ENCODE data around the gene SFRP5. TPM values are rescaled to one million over a fixed set of nuclear protein-coding genes. Genes with fewer than 3 reads are reported as not detected.

SFRP5 gene
- total and polyA plus RNA-seq, 2 of the 13 experiments (the other 11 are each of a cell fraction or from before 2014, with no cell fraction given): 0.32 to 1.7 TPM

DNA sequence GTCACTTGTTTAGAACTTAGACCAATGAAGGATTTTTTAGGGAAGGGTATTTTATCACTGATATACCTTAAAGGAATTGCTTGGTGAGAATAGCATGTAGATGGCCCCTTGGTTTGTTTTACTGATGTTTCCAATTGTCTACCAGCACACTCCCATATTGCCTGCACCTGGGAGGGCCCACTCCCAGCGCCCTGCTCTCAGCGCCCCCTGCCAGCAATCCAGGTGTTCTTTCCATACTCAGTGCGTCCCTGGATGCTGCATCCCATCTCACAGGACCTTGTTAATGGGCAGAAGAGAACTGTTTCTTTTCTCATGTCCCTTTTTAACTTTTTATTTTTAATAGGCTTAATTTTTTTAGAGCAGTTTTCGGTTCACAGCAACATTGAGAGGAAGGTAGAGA lies 24.1 kb upstream of the SFRP5 start:
- peak; percentile 63 for ATAC-seq
- H3K36me3 ChIP-seq (replicated peaks in 1 of 2; ENCODE audit: control insufficient read depth in 1 of 2, insufficient read depth in 2 of 2, low read length in 2 of 2): no peaks in the 10 kb centered on the region
- ChIA-PET CTCF (ENCODE audit: low intra/inter-chr PET ratio, low total read pairs) (no interaction called here), POLR2A (no interaction called here)
- H3K9me3 ChIP-seq (ENCODE audit: low read length): no peaks in the 10 kb centered on the region
- peak; percentile 47; the same call in 1 of the 2 replicates for TF ChIP-seq STAG1 (CRISPR knock-in tag; IDR thresholded peaks at IDR 0.05)
- no peak for TF ChIP-seq MED13 (CRISPR knock-in tag; IDR thresholded peaks at IDR 0.05)
- TF ChIP-seq CTCF (CRISPR knock-in tag; IDR thresholded peaks at IDR 0.05): peak; percentile 49
- no peak overlapping the region for H3K27ac ChIP-seq (ENCODE audit: extremely low read length, insufficient read depth, low read length)
- H4K20me1 ChIP-seq (ENCODE audit: insufficient read depth, low read length): no peaks in the 10 kb centered on the region
- in situ Hi-C loops (cut with HindIII; ENCODE audit: extremely low pct_ligation_motif_present, low pct_unique_long_range_greater_than_20kb) (no loop called here), intact Hi-C loops (cut with micrococcal nuclease; ENCODE audit: unreplicated experiment) (loop anchor here (2.0 kb wide), 1 partner anchor 35 kb away; no protein-coding TSS in a partner anchor)
- no peak overlapping the region for H2AFZ ChIP-seq (ENCODE audit: low read length)
- WGBS (ENCODE audit: low lambda C conversion rate): 7% methylated on average over 4 of the region's 4 CpGs
- no peak overlapping the region for H3K4me2 ChIP-seq (ENCODE audit: low read depth, low read length)
- H3K4me1 ChIP-seq (ENCODE audit: insufficient read depth, low read length): no peaks in the 10 kb centered on the region
- FAIRE-seq: no peak
- no peak overlapping the region for H3K4me3 ChIP-seq (replicated peaks in 1 of 3; ENCODE audit: insufficient read depth in 1 of 3, low read depth in 2 of 3, low read length in 3 of 3)
- H3K9ac ChIP-seq (ENCODE audit: insufficient read depth, low read depth, low read length): no peak overlapping the region
- no peak for DNase-seq (ENCODE audit: low spot score)
- BruUV-seq (replicated peaks): no TSS peak
- peaks cover 3 to 21% of the 10 kb centered on the region in 2 experiments; a peak in 2 of 5 replicates for H3K27me3 ChIP-seq (ENCODE audit: control insufficient read depth in 1 of 2, insufficient read depth in 2 of 2, low read length in 2 of 2)
- H3K79me2 ChIP-seq (ENCODE audit: insufficient read depth, low read length): no peaks in the 10 kb centered on the region

GRCh38 chr10:97791824-97792721 lies 20.3 kb upstream of the SFRP5 start:
- ChIA-PET POLR2A (no interaction called here), CTCF (ENCODE audit: low intra/inter-chr PET ratio, low total read pairs) (interaction anchor here (1.1 to 2.8 kb wide), 2 partner anchors 32 to 77 kb away, joined by 6 to 25 read pairs; no protein-coding TSS in a partner anchor)
- no peak overlapping the region for H2AFZ ChIP-seq (ENCODE audit: low read length)
- no peak overlapping the region for H3K4me2 ChIP-seq (ENCODE audit: low read depth, low read length)
- no peaks in the 10 kb centered on the region for H3K36me3 ChIP-seq (replicated peaks in 1 of 2; ENCODE audit: control insufficient read depth in 1 of 2, insufficient read depth in 2 of 2, low read length in 2 of 2)
- intact Hi-C loops (cut with micrococcal nuclease; ENCODE audit: unreplicated experiment) (loop anchor here (1.0 kb wide), 1 partner anchor 77 kb away; no protein-coding TSS in a partner anchor), in situ Hi-C loops (cut with HindIII; ENCODE audit: extremely low pct_ligation_motif_present, low pct_unique_long_range_greater_than_20kb) (loop anchor here (5.0 kb wide), 2 partner anchors 35 to 75 kb away; no protein-coding TSS in a partner anchor)
- 0 out of 2 replicates have a peak, but pooled peaks cover 3% of the 10 kb centered on the region for H4K20me1 ChIP-seq (ENCODE audit: insufficient read depth, low read length)
- H3K4me3 ChIP-seq (replicated peaks in 1 of 3; ENCODE audit: insufficient read depth in 1 of 3, low read depth in 2 of 3, low read length in 3 of 3): no peak overlapping the region
- H3K27ac ChIP-seq (ENCODE audit: extremely low read length, insufficient read depth, low read length): no peak overlapping the region
- H3K9me3 ChIP-seq (ENCODE audit: low read length): no peaks in the 10 kb centered on the region
- peaks cover 2 to 11% of the 10 kb centered on the region in 2 experiments; a peak in 2 of 5 replicates for H3K27me3 ChIP-seq (ENCODE audit: control insufficient read depth in 1 of 2, insufficient read depth in 2 of 2, low read length in 2 of 2)
- DNase-seq (ENCODE audit: low spot score) (peak; percentile 48), FAIRE-seq (peak; percentile 47), ATAC-seq (peak; percentile 83)
- H3K9ac ChIP-seq (ENCODE audit: insufficient read depth, low read depth, low read length): no peak overlapping the region
- no peaks in the 10 kb centered on the region for H3K79me2 ChIP-seq (ENCODE audit: insufficient read depth, low read length)
- H3K4me1 ChIP-seq (ENCODE audit: insufficient read depth, low read length): peaks cover 15% of the 10 kb centered on the region
- BruUV-seq (replicated peaks): no TSS peak
- WGBS (ENCODE audit: low lambda C conversion rate): 27% methylated on average over 5 of the region's 13 CpGs
- TF ChIP-seq MED13 (CRISPR knock-in tag; IDR thresholded peaks at IDR 0.05) (no peak), GABPB1 (CRISPR knock-in tag; IDR thresholded peaks at IDR 0.05) (peak; percentile 27; the same call in 1 of the 2 replicates), ZFX (CRISPR knock-in tag; IDR thresholded peaks at IDR 0.05; ENCODE audit: low read depth) (no peak), ZNF503 (CRISPR knock-in tag; IDR thresholded peaks at IDR 0.05) (no peak), ZNF614 (CRISPR knock-in tag; IDR thresholded peaks at IDR 0.05; ENCODE audit: borderline replicate concordance) (no peak), STAG1 (CRISPR knock-in tag; IDR thresholded peaks at IDR 0.05) (peak; percentile 73), RFXANK (CRISPR knock-in tag; IDR thresholded peaks at IDR 0.05) (no peak), ZNF10 (CRISPR knock-in tag; IDR thresholded peaks at IDR 0.05; ENCODE audit: borderline replicate concordance, low read depth) (no peak)
- TF ChIP-seq, protein P1, sequence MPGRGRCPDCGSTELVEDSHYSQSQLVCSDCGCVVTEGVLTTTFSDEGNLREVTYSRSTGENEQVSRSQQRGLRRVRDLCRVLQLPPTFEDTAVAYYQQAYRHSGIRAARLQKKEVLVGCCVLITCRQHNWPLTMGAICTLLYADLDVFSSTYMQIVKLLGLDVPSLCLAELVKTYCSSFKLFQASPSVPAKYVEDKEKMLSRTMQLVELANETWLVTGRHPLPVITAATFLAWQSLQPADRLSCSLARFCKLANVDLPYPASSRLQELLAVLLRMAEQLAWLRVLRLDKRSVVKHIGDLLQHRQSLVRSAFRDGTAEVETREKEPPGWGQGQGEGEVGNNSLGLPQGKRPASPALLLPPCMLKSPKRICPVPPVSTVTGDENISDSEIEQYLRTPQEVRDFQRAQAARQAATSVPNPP (CRISPR knock-in tag; IDR thresholded peaks at IDR 0.05): no peak
